NT2/D1 (cell line): ENCODE data around the gene SMARCAD1.

ENCODE experiments used
- YY1 ChIP-seq: IDR thresholded peaks from 2 replicates; pipeline ENCODE4 v1.6.1; 2011; ENCODE audit not compliant: insufficient read length, insufficient read depth
- ZNF274 ChIP-seq: IDR thresholded peaks from 2 replicates; pipeline ENCODE4 v1.6.1; 2011; ENCODE audit warnings: mild to moderate bottlenecking, low read depth, low read length

DNA sequence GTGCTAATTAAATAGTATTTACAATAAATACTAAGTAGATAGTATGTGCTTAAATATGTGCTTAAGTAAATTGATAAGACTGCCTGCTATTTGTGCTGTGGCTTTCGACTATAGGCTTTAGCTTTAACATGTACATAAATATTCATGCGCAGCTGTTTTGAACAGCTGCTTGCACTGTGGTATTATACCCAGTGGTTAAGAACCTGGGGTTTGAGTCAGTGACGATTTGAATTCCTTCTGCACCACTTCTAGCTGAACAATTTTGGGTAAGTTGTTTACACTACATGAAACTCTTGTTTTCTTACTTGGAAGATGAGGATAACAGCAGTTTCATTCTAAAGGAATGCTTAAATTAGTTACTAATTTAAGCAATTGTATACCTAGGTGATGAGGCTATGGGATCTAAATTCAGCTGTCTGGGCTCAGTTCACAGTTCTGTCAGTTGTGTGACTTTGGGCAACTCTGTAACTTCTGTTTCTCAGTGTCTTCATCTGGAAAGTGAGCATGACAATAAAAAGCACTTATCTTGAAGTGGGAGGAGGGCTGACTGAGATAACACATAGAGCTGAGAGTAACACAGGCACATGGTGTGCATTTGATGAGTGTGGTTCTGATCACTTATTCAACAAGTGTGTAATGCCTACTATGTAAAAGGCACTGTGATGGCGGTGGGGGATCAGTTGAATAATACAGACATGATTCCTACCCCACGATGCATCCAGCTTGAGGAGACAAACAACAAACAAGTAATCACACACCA is 98.0 kb downstream of the SMARCAD1 start:
- no peak for TF ChIP-seq YY1
- TF ChIP-seq ZNF274: no peak
